Activated CD4-positive, CD25-positive, alpha-beta regulatory T cell treated with anti-CD3 and anti-CD28 coated beads, Interleukin-2, amount 50 U/mL, for 24 hours (primary cell): Measurements from ENCODE around the gene FAM32A.

Source experiments
- ATAC-seq, 2 donors: fragments of 150-1000 bp; cut with Tn5 transposase; one replicate each; pipeline ENCODE4 v1.10.0; 2021; ENCODE audit warnings: mild to moderate bottlenecking in 1 of 2, moderate library complexity in 1 of 2

FAM32A gene

DNA sequence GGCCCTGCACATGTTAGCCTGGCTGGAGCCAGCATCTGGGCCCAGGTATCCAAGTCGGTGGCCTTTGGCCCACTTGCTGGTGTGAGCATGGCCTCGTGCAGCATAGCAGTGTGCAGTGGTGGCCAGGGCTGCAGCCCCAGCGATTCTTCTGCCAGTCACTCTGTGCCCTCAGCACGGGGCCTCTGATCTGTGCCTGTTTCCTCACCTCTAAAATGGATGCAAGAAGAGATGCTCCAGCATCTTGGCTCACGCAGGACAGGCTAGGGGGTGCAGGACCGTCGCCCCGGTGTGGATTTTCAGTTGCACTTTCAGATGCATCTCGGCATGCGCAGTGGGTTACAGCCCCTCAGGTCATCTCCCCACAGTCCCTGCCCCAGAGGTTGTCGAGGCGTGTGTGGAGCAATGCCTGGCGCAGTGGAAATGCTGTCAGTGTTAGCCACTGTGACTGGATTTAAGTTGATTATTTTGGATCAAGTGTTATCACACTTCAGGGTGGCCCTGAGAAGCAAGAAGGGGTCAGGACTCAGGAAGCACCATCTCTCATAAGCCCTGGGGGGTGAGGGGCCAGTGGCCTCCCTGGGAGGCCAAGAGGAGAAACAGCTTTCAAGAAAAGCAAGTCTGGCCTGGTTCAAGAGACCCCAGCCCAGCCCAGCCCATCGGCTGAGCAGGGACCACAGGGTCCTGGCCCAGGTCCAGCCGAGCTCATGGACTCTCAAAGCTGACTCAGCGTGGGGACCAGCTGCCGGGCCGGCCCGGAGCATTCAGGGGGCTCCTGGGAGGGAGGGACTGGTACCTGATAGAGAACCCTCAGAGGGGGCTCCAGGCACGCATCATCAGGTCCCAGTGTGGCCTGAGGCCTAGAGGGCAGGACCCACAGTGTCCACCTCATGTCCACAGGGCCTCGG is 40.3 kb downstream of the FAM32A start:
- no peak for ATAC-seq

DNA sequence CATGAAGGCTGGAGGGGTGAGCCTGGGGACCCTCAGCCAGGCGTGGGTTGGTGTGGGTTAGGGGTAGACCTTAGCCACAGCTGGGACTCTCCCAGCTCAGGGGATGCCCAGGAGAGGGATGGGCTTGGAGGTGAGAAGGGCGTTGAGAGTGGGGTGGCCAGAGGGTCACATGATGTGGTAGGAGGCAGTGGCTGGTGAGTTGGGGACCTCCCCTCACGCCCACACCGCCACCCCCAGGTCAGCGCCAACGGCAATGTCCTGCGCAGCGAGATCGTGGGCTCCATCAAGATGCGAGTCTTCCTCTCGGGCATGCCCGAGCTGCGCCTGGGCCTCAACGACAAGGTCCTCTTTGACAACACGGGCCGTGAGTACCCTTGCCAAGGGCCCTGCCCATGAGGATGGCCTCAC is 41.0 kb downstream of the FAM32A start:
- ATAC-seq = no peak

DNA sequence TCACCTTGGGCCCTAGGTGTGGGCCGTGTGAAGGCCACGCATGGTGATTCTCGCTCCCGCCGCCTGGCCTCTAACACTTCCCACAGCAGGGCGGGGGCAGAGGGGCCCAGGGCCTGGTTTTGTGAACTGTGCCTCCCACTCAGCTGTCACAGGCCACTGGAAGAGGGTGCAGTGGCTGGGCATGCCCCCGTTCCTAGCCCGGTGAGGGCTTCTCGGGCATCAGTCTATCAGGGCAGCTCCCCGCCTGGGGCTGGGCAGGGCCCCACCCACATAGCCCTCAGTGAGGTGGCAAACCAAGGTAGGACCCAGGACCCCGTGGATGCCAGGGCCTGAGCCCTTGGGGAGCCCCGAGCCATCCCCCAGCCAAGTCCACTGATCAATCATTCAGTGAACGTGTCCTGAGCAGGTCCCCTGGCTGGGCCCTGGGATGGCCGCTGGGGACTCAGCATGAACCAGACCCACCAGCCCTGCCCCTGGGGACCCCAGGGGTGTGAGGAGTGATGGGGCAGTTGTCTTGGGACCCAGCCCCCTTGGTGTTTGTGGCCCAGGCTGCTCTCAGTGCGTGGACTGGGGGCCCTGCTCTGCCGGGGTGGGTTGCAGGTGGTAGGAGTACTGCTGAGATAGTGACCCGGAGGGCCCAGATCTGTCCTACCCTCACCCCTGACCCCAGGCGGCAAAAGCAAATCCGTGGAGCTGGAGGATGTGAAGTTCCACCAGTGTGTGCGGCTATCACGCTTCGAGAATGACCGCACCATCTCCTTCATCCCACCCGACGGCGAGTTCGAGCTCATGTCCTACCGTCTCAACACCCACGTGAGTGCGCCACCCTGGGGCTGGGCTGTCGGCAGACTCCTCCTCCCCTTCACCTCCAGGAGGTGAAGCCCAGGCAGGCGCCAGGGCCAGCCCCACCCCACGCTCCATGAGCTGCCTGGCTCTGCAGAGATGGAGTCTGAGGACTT is 41.9 kb downstream of the FAM32A start:
- no peak for ATAC-seq

DNA sequence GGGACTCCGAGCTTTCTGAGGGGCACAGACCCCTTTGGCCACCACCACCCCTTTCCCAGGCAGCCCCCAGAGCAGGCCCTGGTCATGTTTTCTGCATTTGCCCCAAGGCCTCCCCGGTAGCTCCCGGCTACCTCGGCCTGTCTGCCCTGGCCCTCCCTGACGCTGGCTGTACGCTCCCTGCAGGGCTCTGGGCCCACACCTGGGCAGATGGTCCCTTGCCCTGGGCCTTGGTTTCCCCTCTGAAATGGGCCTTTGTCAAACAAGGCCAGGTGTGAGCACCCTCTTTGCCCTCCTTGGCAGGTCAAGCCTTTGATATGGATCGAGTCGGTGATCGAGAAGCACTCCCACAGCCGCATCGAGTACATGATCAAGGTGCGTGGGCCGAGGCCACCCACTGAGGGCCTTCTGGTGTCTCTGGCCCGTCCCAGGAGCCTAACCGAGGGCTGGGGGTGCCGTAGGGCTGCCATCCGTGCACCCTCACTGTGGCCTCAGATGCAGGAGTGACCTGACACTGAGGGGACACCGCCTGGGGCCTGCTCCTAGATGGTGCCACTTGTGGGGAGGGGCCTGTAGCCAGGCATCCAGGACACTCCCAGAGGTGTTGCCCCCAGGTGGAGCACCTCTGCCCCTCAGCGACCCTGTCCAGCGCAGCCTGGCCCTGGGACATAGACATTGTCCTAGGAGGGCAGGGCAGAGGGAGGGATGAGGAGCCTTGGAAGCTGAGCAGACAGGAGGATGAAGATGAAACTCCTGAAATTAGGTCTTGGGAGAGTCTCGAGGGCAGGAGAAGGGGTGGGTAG is 42.8 kb downstream of the FAM32A start:
- no peak for ATAC-seq

DNA sequence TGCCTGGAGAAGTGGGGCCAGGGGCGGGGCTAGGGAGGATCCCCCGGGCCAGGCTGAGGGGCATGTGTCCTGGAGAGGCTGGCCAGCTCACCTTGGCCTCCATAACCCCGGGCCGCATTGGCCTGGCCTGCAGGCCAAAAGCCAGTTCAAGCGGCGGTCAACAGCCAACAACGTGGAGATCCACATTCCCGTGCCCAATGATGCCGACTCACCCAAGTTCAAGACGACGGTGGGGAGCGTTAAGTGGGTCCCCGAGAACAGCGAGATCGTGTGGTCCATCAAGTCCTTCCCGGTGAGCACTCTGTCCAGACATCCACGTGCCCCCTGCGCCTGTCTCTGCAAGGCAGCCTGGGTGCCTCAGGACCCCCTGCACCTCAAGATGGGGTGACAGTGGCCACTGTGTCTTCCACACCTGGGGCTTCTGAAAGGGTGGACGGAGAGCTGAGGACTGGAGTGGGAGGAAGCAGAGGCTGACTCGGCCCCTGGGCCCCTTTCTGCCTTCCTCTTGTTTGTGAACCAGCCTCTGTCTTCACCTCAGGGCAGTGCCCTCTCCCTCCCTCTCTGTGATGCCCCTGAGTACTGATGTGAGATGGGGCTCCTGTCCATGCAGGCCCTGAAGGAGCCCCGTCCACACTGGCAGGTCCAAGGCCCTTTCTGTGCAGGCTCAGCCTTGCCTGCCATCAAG is 43.6 kb downstream of the FAM32A start:
- ATAC-seq = no peak

DNA sequence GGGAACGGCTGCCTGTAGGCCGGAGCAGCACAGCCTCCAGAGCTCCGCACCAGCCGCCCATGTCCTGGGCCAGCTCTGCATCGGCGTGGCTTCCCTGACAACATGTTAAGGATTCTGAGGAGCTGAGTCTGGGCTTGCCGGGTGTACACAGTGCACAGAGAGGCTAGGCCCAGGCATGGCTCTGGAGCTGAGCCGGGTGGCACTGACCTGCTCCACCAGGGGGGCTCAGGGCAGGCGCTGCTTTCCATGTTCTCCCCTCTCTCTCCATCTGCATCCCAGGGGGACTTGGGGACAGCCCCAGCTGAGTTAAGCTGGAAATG is 44.1 kb downstream of the FAM32A start:
- no peak for ATAC-seq

DNA sequence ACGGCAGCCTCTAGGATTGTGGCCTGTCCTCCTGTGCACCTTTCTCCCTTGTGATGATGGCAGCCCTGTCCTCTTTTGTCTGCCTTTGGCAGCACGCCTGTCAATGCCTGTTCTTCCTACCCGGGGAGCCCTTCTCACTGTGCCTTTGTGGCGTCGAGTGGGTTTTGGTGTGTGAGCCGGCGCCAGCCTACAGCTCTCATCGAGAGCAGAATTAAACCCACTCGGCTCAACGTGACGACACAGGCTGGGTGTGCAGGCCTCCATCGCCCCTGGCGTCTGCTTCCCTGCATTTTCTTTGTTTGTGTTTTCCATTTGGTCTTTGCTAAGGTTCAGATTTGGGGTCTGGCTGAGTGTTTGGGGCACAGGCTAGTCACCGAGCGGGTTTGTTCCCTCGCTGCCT is 46.9 kb downstream of the FAM32A start:
- ATAC-seq = no peak

DNA sequence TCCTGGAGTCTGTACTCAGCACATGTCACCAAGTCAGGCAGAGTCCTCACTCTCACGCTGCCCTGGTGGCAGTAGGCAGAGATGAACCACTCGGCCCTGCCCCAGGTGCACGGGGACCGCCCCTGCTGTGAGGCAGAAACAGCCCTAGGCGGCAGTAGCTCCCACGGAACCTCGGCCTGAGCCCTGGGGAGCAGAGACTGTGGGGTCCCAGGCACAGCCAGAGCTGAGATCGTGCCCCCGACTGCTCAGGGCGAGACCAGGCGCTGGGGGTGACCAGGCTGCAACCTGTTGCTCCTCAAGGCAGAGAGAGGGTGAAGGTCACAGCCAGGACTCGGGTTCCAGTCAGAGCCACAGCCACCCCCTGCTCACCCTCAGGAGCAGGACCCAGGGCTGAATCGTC is 47.4 kb downstream of the FAM32A start:
- no peak for ATAC-seq

DNA sequence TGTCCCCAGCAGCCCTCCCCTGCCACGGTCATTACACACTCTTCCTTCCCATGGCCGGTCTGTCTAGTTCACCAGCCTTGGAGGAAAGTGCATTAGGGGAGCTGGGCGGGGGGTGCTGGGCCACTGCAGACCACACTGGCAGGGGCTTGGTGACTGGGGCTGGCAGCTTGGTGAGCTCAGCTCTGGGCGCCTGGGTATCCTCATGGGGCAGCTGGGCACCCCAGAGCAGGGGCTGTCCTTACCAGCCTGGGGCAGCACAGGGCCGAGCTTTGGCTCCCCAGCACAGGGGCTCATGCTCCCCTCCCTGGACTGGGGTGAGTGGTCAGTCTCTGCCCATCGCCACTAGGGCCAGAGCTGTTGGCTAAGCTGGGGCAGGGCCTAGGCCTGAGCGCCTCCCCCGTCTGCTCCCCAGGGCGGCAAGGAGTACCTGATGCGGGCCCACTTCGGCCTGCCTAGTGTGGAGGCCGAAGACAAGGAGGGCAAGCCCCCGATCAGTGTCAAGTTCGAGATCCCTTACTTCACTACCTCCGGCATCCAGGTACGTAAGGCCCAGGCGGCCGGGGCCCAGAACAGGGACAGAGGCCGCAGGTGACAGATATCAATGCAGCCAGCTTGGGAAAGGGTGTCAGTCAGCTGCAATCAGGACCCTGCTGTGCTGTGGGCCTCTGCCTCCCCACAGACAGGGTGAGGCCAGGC is 48.0 kb downstream of the FAM32A start:
- no peak for ATAC-seq

DNA sequence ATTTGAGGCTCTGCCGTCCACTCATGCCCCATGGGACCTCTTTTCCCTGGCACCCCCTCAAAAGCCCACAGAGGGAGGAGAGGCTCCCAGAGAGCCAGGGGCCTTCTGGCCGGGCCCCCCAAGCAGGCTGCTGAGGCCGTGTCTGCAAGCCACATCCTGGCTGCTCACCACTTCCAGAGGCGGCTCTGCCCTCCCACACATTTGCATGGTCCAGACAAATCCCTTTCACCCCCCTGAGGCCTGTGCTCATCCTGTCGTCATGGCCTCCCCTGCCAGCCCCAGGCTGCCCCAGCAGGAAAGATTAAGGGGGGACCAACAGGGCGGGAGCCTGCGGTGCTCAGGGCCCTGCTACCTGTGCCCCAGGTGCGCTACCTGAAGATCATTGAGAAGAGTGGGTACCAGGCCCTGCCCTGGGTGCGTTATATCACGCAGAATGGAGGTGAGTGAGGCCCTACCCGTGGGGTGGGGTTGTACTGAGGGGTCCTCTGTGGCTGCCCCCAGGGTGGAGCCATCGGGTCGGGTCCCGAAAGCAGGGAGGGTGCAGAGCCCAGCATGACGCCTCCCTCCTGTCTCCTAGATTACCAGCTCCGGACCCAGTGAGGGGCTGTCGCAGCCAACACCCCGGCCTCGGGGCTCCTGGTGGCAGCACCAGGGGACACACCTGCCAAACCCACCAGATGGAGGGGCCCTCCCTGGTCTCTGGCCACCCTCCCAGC is 48.8 kb downstream of the FAM32A start:
- ATAC-seq = no peak

DNA sequence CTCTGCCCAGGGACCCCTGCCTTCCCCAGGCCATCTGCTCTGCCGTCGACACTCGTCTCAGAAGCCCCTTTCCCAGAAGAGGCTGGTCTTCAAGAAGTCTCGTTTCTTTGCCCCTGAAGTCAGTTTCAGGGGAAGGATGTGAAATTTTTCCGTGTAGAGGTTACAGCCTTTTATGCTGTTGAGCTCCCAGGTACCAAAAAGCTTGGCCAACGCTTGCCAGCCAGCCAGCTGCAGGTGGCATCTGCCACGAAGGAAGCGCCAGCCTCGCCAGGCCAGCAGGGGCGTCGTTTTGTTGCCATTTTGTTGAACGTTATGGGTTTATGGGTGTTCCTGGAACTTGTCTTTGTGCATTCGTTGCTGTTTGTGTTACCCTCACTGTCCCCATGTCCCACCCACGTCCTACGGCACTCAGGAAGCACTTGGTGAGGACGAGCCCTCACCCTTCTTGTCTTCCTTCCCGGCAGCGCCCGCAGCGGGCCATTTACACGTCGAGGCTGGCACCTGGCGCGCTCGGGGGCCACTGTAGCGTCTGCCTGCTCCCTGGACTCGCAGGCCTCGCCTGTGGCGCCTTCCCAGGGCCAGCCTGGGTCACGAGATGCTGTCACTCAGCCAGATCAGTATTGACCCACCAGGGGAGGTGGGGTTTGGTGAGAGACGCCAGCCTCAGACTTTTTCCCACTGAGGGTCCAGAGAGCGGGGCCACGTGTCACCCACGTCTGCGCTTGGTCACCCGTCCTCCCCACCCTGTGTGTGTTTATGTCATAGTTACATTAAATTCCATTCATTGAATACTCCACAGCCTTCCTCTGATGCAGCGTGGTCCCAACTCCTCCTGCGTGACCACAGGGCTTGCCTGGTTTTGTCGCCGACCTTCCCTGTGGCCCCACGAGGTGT is 49.6 kb downstream of the FAM32A start:
- no peak for ATAC-seq

DNA sequence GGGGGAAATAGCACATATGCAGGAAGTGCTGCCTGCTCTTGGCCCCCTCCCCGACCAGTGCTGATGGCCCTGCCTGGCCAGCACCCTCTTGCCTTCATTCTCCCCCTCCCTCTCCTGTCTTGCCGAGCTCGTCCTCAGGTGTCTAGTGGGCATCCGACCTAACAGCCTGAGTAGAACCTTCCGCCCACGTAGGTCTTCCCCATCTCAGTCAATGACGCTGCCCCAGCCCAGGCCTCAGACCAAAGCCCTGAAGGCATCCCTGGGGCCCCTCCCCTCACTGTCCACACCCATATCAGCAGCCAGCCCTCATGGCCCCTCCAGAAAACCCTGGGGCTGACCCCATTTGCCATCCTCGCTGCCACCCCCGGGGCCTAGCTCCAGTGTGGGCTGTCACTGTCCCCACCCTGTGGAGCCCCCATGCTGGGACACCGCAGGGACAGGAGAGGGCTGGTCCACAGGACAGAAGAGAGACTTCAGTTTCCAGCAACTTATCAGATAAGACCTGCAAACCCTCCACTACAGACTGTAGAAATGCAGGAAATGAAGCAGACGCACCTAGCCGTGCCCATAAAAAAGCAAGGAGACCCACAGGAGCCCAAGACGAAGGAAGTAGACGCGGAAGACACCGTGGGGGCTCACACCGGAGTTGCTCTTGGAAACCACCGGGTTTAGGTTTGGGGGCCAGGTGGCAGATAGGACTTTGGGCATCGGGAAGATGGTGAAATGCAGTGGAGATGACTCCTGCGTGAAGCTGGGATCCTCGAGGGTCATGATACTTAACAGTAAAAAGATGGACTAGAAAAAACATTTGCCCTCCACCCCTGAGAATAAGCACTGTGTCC is 50.8 kb downstream of the FAM32A start:
- ATAC-seq = no peak
